GM12878 (cell line): Measurements from ENCODE around the gene CSF2. TPM values are rescaled to one million over a fixed set of nuclear protein-coding genes. Genes with fewer than 3 reads are reported as not detected.

Experiments used
- ATAC-seq: fragments of 200-7000 bp; cut with Tn5 transposase; 3 replicates; pipeline ENCODE4 v1.9.1; 2020; ENCODE audit warnings: mild to moderate bottlenecking, moderate library complexity
- BruUV-seq: library from RNA; stranded (reverse); fragments of 400-500 nt; replicated peaks from 2 replicates; lab custom pipeline; 2021; lab: Mats Ljungman, UMichigan
- CTCF ChIA-PET: fragments of 300-600 bp; sonication (Branson Sonifier 250); formaldehyde crosslinking; extraction: SDS; loops from one replicate; lab custom pipeline; 2021; ENCODE audit warnings: inconsistent platforms; lab: Yijun Ruan, JAX
- POLR2A ChIA-PET: fragments of 350-600 bp; formaldehyde crosslinking; extraction: SDS; loops from one replicate; lab custom pipeline; 2021; ENCODE audit warnings: inconsistent platforms; lab: Charles Lee
- RAD21 ChIA-PET: fragments of 300-600 bp; sonication (Branson Sonifier 250); formaldehyde crosslinking; loops from one replicate; lab custom pipeline; 2023; ENCODE audit warnings: antibody characterized with exemption; ENCODE audit not compliant: unreplicated experiment; lab: Charles Lee
- SMC1A ChIA-PET: fragments of 300-600 bp; sonication (Branson Sonifier 250); formaldehyde crosslinking; loops from one replicate; lab custom pipeline; 2023; ENCODE audit not compliant: unreplicated experiment, uncharacterized antibody; lab: Charles Lee
- DNase-seq: peaks from one replicate; pipeline ENCODE4 v3.0.0-alpha.2; 2011; ENCODE audit warnings: low read depth, low spot score
- FAIRE-seq: peaks from 3 replicates; lab custom pipeline; 2011; peaks lifted over from hg19 to GRCh38; lab: Jason Lieb, UNC
- H2AFZ ChIP-seq: 2 replicates; pipeline ENCODE4 v1.6.0; 2011; ENCODE audit warnings: low read depth, low read length, control low read depth; ENCODE audit not compliant: control insufficient read depth
- H3K27ac ChIP-seq: 2 replicates; pipeline ENCODE4 v1.5.1; 2011; ENCODE audit warnings: control low read depth; ENCODE audit not compliant: control insufficient read depth, insufficient read depth
- H3K27me3 ChIP-seq, 2 experiments: replicated peaks in 1 of 2; 2 replicates each; pipeline versions ENCODE4 v1.6.0 to v1.6.1; 2011; ENCODE audit warnings: low read length in 1 of 2; ENCODE audit not compliant: control insufficient read depth in 2 of 2, insufficient read depth in 2 of 2
- H3K36me3 ChIP-seq, 2 experiments: 2 replicates each; pipeline ENCODE4 v1.5.1; 2011; ENCODE audit warnings: low read length in 1 of 2; ENCODE audit not compliant: control insufficient read depth in 2 of 2, insufficient read depth in 2 of 2
- H3K4me1 ChIP-seq: 2 replicates; pipeline ENCODE4 v1.6.1; 2011; ENCODE audit warnings: mild to moderate bottlenecking, low read length, moderate library complexity, mixed read lengths; ENCODE audit not compliant: control insufficient read depth, insufficient read depth
- H3K4me2 ChIP-seq: 2 replicates; pipeline ENCODE4 v1.6.0; 2011; ENCODE audit warnings: control low read depth; ENCODE audit not compliant: control insufficient read depth, insufficient read depth
- H3K4me3 ChIP-seq: fragments of 200-600 bp; sonication (generic); 2 replicates; pipeline ENCODE4 v1.5.1; 2016
- H3K79me2 ChIP-seq: 2 replicates; pipeline ENCODE4 v1.6.0; 2011; ENCODE audit warnings: low read length; ENCODE audit not compliant: control insufficient read depth, insufficient read depth
- H3K9ac ChIP-seq: 2 replicates; pipeline ENCODE4 v1.8.0; 2011; ENCODE audit warnings: low read length, control low read depth, mixed read lengths; ENCODE audit not compliant: control insufficient read depth, insufficient read depth
- H3K9me3 ChIP-seq: replicated peaks from 3 replicates; pipeline ENCODE4 v1.5.1; 2011; ENCODE audit warnings: mild to moderate bottlenecking, low read length; ENCODE audit not compliant: control insufficient read depth, insufficient read depth
- H4K20me1 ChIP-seq: 2 replicates; pipeline ENCODE4 v1.6.0; 2011; ENCODE audit not compliant: control insufficient read depth, insufficient read depth
- DPF2 ChIP-seq: fragments of 450-650 bp; IDR thresholded peaks from 2 replicates; pipeline ENCODE4 v1.6.1; 2017; ENCODE audit warnings: mild to moderate bottlenecking
- EZH2 ChIP-seq: IDR thresholded peaks from 2 replicates; pipeline ENCODE4 v1.6.1; 2012; ENCODE audit warnings: low read depth, mild to moderate bottlenecking, control low read depth, inconsistent platforms, low read length, borderline replicate concordance; ENCODE audit not compliant: control insufficient read depth
- FOXK2 ChIP-seq: fragments of 450-650 bp; IDR thresholded peaks from 2 replicates; pipeline ENCODE4 v1.6.1; 2017; ENCODE audit warnings: mild to moderate bottlenecking, moderate library complexity
- NRF1 ChIP-seq: conservative IDR thresholded peaks from 2 replicates; pipeline ENCODE4 v1.6.1; 2011; ENCODE audit warnings: mild to moderate bottlenecking, low read depth, low read length, improper control_type of control experiment
- POLR2AphosphoS2 ChIP-seq: IDR thresholded peaks from 2 replicates; pipeline ENCODE4 v1.6.1; 2011; ENCODE audit warnings: low read depth, mild to moderate bottlenecking, low read length, improper control_type of control experiment, moderate library complexity
- POU2F2 ChIP-seq: IDR thresholded peaks from 3 replicates; pipeline ENCODE4 v1.6.1; 2011; ENCODE audit warnings: low read depth, mild to moderate bottlenecking, low read length, borderline replicate concordance
- SMARCA5 ChIP-seq: fragments of 450-650 bp; IDR thresholded peaks from 2 replicates; pipeline ENCODE4 v1.6.1; 2017; ENCODE audit warnings: mild to moderate bottlenecking
- STAT1 ChIP-seq: fragments of 450-650 bp; conservative IDR thresholded peaks from 2 replicates; pipeline ENCODE4 v1.6.1; 2014; ENCODE audit warnings: antibody characterized with exemption, mild to moderate bottlenecking
- SUZ12 ChIP-seq: fragments of 200-600 bp; sonication (generic); IDR thresholded peaks from one replicate; pipeline ENCODE4 v1.6.1; 2018; ENCODE audit warnings: antibody characterized with exemption, mild to moderate bottlenecking; ENCODE audit not compliant: unreplicated experiment
- TBL1XR1 ChIP-seq: IDR thresholded peaks from 2 replicates; pipeline ENCODE4 v1.6.1; 2012; ENCODE audit warnings: low read depth, low read length, improper control_type of control experiment
- ZNF207 ChIP-seq: fragments of 450-650 bp; IDR thresholded peaks from 2 replicates; pipeline ENCODE4 v1.6.1; 2014; ENCODE audit warnings: antibody characterized with exemption, mild to moderate bottlenecking, borderline replicate concordance
- ZNF217 ChIP-seq: fragments of 450-650 bp; IDR thresholded peaks from 2 replicates; pipeline ENCODE4 v1.6.1; 2017; ENCODE audit warnings: antibody characterized with exemption, mild to moderate bottlenecking
- ZNF384 ChIP-seq: IDR thresholded peaks from 2 replicates; pipeline ENCODE4 v1.6.1; 2012; ENCODE audit warnings: low read depth, mild to moderate bottlenecking, low read length, improper control_type of control experiment, borderline replicate concordance
- WGBS: methylation state at CpG from one replicate; pipeline ENCODE4 v1.1.6; 2016; ENCODE audit warnings: low lambda C conversion rate; ENCODE audit not compliant: insufficient replicate concordance, insufficient coverage; ENCODE audit errors: missing lambda C conversion rate; 5-methylcytosine and 5-hydroxymethylcytosine counted together
- in situ Hi-C: fragments of 300-500 bp; cut with MboI; formaldehyde crosslinking; loops from 9 replicates; pipeline ENCODE4 v1.14.3; 2018; ENCODE audit warnings: mixed read lengths
- intact Hi-C: fragments of 100-400 bp; cut with micrococcal nuclease; formaldehyde crosslinking; loops from one replicate; pipeline ENCODE4 v1.14.2; 2022; ENCODE audit not compliant: unreplicated experiment
- polyA plus RNA-seq, 11 experiments: library from polyadenylated mRNA; depleted of rRNA in 4 of 11; unstranded in 6 of 11; stranded (reverse) in 5 of 11; fragments of >200 nt; fragmentation: Nextera tagmentation in 4 of 11; fragmentation: Illumina TruSeq in 1 of 11; extraction: Ambion mirVana in 4 of 11; extraction: Trizol in 1 of 11; gene quantifications; 1 replicate in 1 of 11; 2 replicates in 10 of 11; pipeline versions ENCODE4 v1.2.1 to v1.2.3, GENCODE V29; 2011 to 2016; ENCODE audit warnings: inconsistent platforms in 2 of 11, missing spikeins in 2 of 11, low read depth in 1 of 11
- total RNA-seq, 4 experiments: library from RNA; depleted of rRNA in 3 of 4; stranded (reverse); fragments of >200 nt in 3 of 4; fragmentation: Illumina TruSeq in 1 of 4; extraction: Trizol in 1 of 4; gene quantifications; 2 replicates each; pipeline versions ENCODE4 v1.2.1 to v1.2.3, GENCODE V29; 2013 to 2021
- TF ChIP-seq, protein P1 (sequence below), 3 experiments: IDR thresholded peaks in 2 of 3; conservative IDR thresholded peaks in 1 of 3; 2 replicates each; pipeline ENCODE4 v1.5.1; 2011; ENCODE audit warnings: low read depth in 3 of 3, low read length in 3 of 3, mild to moderate bottlenecking in 3 of 3, control low read depth in 2 of 3, moderate library complexity in 2 of 3, inconsistent platforms in 1 of 3, mixed read lengths in 1 of 3; ENCODE audit not compliant: control insufficient read depth in 2 of 3, insufficient read depth in 1 of 3; ENCODE audit errors: extremely low read depth in 1 of 3
- TF ChIP-seq, protein P2 (sequence below): fragments of 150-350 bp; IDR thresholded peaks from 2 replicates; pipeline ENCODE4 v1.6.1; 2014; ENCODE audit warnings: mild to moderate bottlenecking, low read depth, low read length

Gene CSF2
- total and polyA plus RNA-seq, 10 of the 15 experiments (the other 5 are each of a cell fraction or from before 2014, with no cell fraction given) = 0.15 to 2.0 (median 0.69) TPM; not detected in 2

DNA sequence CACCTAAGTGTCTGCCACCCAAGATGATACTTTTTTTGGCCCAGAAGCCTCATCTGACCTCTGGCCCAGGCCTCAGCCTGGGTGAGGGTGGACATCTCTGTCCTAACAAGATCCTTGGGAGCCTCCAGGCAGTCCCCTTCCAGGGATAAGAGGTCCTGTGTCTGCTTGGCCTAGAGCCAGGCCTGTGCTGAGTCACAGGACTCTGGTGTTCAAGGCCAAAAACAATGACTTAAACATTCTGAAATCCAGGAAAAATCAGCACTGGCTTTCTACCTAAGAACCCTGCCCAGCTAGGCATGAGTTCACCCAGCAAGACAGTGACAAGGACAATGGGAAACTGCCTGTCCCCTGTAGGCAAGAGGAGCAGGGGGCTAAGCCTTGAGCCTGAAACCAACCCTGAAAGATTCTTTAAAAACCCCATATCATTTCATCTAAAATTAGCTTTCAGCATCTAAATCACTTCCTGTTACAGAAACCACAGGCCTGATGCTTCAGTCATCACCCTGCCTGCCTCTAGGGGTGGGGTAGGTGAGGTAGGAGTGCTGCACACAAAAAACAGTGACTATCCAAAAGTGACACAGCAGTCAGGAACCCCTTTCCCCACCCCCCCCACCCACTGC lies 29.9 kb downstream of the CSF2 start (continued):
- peak; percentile 69; the same call in 1 of the 2 replicates for TF ChIP-seq TBL1XR1

GRCh38 chr5:132103969-132104391 lies 30.4 kb downstream of the CSF2 start:
- SMC1A ChIA-PET = interaction anchor here (0.9 to 1.2 kb wide), 2 partner anchors 10 to 33 kb away, joined by 3 read pairs; no protein-coding TSS in a partner anchor
- Histone ChIP-seq H3K9me3 (no peaks in the 10 kb centered on the region), H3K9ac (peak overlapping the region; percentile 61), H4K20me1 (no peaks in the 10 kb centered on the region), H3K4me3 (peak overlapping the region; percentile 9; the same call in 1 of the 2 replicates), H3K79me2 (no peaks in the 10 kb centered on the region), H3K4me2 (peak overlapping the region; percentile 95), H2AFZ (peak overlapping the region; percentile 13), H3K27me3 (no peaks in the 10 kb centered on the region), H3K36me3 (no peaks in the 10 kb centered on the region), H3K27ac (peak overlapping the region; percentile 98), H3K4me1 (peaks cover 62% of the 10 kb centered on the region)
- WGBS = under 1% methylated on average over 6 of the region's 6 CpGs
- RAD21 ChIA-PET = interaction anchor here (1.0 kb wide), 1 partner anchor 73 kb away, joined by 3 read pairs; no protein-coding TSS in a partner anchor
- DNase-seq (peak; percentile 37), FAIRE-seq (no peak), ATAC-seq (peak; percentile 23)
- BruUV-seq = no TSS peak
- CTCF ChIA-PET = interaction anchor here (1.2 to 1.9 kb wide), 2 partner anchors 41 to 86 kb away, joined by 4 to 7 read pairs; no protein-coding TSS in a partner anchor
- intact Hi-C loops = loop anchor here (1.0 to 2.0 kb wide), 3 partner anchors 39 to 387 kb away; partner anchors contain the start of gene IRF1
- in situ Hi-C loops = no loop called here
- POLR2A ChIA-PET = interaction anchor here (0.6 kb wide), 1 partner anchor 895 kb away, joined by 4 read pairs; no protein-coding TSS in a partner anchor
- 0 out of 2 replicates have a peak, but pooled peaks have one; percentile 21 for TF ChIP-seq STAT1
- TF ChIP-seq, protein P1, sequence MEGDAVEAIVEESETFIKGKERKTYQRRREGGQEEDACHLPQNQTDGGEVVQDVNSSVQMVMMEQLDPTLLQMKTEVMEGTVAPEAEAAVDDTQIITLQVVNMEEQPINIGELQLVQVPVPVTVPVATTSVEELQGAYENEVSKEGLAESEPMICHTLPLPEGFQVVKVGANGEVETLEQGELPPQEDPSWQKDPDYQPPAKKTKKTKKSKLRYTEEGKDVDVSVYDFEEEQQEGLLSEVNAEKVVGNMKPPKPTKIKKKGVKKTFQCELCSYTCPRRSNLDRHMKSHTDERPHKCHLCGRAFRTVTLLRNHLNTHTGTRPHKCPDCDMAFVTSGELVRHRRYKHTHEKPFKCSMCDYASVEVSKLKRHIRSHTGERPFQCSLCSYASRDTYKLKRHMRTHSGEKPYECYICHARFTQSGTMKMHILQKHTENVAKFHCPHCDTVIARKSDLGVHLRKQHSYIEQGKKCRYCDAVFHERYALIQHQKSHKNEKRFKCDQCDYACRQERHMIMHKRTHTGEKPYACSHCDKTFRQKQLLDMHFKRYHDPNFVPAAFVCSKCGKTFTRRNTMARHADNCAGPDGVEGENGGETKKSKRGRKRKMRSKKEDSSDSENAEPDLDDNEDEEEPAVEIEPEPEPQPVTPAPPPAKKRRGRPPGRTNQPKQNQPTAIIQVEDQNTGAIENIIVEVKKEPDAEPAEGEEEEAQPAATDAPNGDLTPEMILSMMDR (IDR thresholded peaks at IDR 0.05 in 2 of 3, conservative IDR thresholded peaks at IDR 0.05 in 1 of 3; ENCODE audit: control insufficient read depth in 2 of 3, extremely low read depth in 1 of 3, insufficient read depth in 1 of 3, low read depth in 3 of 3, low read length in 3 of 3) = 0 out of 6 replicates have a peak, but pooled peaks of 1 of the 3 experiments have one; percentile 1
- no peak for TF ChIP-seq SUZ12
- no peak for TF ChIP-seq ZNF384
- no peak for TF ChIP-seq ZNF207
- peak; percentile 32; the same call in 1 of the 2 replicates for TF ChIP-seq SMARCA5
- no peak for TF ChIP-seq POLR2AphosphoS2
- TF ChIP-seq FOXK2 = no peak
- 0 out of 2 replicates have a peak, but pooled peaks have one; percentile 26 for TF ChIP-seq DPF2
- TF ChIP-seq EZH2 = no peak
- no peak for TF ChIP-seq NRF1
- TF ChIP-seq, protein P2, sequence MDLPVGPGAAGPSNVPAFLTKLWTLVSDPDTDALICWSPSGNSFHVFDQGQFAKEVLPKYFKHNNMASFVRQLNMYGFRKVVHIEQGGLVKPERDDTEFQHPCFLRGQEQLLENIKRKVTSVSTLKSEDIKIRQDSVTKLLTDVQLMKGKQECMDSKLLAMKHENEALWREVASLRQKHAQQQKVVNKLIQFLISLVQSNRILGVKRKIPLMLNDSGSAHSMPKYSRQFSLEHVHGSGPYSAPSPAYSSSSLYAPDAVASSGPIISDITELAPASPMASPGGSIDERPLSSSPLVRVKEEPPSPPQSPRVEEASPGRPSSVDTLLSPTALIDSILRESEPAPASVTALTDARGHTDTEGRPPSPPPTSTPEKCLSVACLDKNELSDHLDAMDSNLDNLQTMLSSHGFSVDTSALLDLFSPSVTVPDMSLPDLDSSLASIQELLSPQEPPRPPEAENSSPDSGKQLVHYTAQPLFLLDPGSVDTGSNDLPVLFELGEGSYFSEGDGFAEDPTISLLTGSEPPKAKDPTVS = no peak
- no peak for TF ChIP-seq POU2F2
- TF ChIP-seq ZNF217 = no peak
